Measurements from ENCODE around the gene ACER2. TPM values are rescaled to one million over a fixed set of nuclear protein-coding genes. Genes with fewer than 3 reads are reported as not detected.

ACER2 gene
- total RNA-seq, 1 donor from 2014 or later: 0.70 TPM

DNA sequence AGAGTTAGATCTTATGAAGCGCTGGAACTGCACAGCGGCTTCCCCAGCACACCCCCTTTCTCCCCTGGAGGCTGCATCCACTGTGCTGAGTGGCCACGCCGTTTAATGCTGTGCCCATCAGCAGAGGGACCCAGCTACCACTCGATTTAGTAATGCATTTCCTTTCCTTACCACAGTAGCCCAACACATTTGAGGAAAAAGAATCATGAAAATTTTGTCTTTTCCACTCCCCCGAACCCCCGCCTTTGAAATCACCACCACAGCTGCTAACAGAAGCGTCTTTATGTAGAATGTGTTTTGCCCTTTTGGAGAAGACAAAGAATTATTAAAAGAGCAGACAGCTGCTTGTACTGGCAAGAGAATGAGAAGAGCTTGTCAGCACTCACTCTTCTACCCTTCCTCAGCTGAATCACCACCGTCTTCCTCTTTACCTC, 73.2 kb downstream of the ACER2 start:
- Mint-ChIP-seq H3K36me3 (ENCODE audit: unreplicated experiment) (no peaks in the 10 kb centered on the region), H3K9me3 (ENCODE audit: unreplicated experiment) (no peaks in the 10 kb centered on the region), H3K4me1 (ENCODE audit: unreplicated experiment) (no peaks in the 10 kb centered on the region), H3K4me3 (ENCODE audit: unreplicated experiment) (no peak overlapping the region), H3K27ac (ENCODE audit: unreplicated experiment) (no peak overlapping the region), H3K27me3 (ENCODE audit: unreplicated experiment) (peaks cover 53% of the 10 kb centered on the region)
- TF ChIP-seq CTCF (IDR thresholded peaks at IDR 0.05): no peak
- no peak for DNase-seq (ENCODE audit: extremely low spot score, unreplicated experiment)

- TF ChIP-seq CTCF (IDR thresholded peaks at IDR 0.05): no peak
- DNase-seq (ENCODE audit: extremely low spot score, unreplicated experiment): no peak
- Mint-ChIP-seq H3K9me3 (ENCODE audit: unreplicated experiment) (no peaks in the 10 kb centered on the region), H3K27ac (ENCODE audit: unreplicated experiment) (no peak overlapping the region), H3K27me3 (ENCODE audit: unreplicated experiment) (peaks cover 59% of the 10 kb centered on the region), H3K4me1 (ENCODE audit: unreplicated experiment) (no peaks in the 10 kb centered on the region), H3K36me3 (ENCODE audit: unreplicated experiment) (no peaks in the 10 kb centered on the region), H3K4me3 (ENCODE audit: unreplicated experiment) (no peak overlapping the region)
These were observed 75.9 kb downstream of the ACER2 start for GRCh38 chr9:19484699-19485098.

- H3K27me3 Mint-ChIP-seq (ENCODE audit: unreplicated experiment): peaks cover 57% of the 10 kb centered on the region
- TF ChIP-seq CTCF (IDR thresholded peaks at IDR 0.05): no peak
These were observed 76.4 kb downstream of the ACER2 start for GRCh38 chr9:19485193-19485592.

GRCh38 chr9:19486803-19487202, 78.0 kb downstream of the ACER2 start:
- no peaks in the 10 kb centered on the region for H3K36me3 Mint-ChIP-seq (ENCODE audit: unreplicated experiment)
- H3K27me3 Mint-ChIP-seq (ENCODE audit: unreplicated experiment): peaks cover 54% of the 10 kb centered on the region
- DNase-seq (ENCODE audit: extremely low spot score, unreplicated experiment): no peak
- H3K9me3 Mint-ChIP-seq (ENCODE audit: unreplicated experiment): no peaks in the 10 kb centered on the region
- no peak overlapping the region for H3K27ac Mint-ChIP-seq (ENCODE audit: unreplicated experiment)
- no peaks in the 10 kb centered on the region for H3K4me1 Mint-ChIP-seq (ENCODE audit: unreplicated experiment)
- H3K4me3 Mint-ChIP-seq (ENCODE audit: unreplicated experiment): no peak overlapping the region
- no peak for TF ChIP-seq CTCF (IDR thresholded peaks at IDR 0.05)

More at GRCh38 chr9:19485193-19485592, 76.4 kb downstream of the ACER2 start:
- Mint-ChIP-seq H3K27ac (ENCODE audit: unreplicated experiment) (no peak overlapping the region), H3K4me3 (ENCODE audit: unreplicated experiment) (no peak overlapping the region), H3K4me1 (ENCODE audit: unreplicated experiment) (no peaks in the 10 kb centered on the region), H3K36me3 (ENCODE audit: unreplicated experiment) (no peaks in the 10 kb centered on the region), H3K9me3 (ENCODE audit: unreplicated experiment) (no peaks in the 10 kb centered on the region)
- no peak for DNase-seq (ENCODE audit: extremely low spot score, unreplicated experiment)

DNA sequence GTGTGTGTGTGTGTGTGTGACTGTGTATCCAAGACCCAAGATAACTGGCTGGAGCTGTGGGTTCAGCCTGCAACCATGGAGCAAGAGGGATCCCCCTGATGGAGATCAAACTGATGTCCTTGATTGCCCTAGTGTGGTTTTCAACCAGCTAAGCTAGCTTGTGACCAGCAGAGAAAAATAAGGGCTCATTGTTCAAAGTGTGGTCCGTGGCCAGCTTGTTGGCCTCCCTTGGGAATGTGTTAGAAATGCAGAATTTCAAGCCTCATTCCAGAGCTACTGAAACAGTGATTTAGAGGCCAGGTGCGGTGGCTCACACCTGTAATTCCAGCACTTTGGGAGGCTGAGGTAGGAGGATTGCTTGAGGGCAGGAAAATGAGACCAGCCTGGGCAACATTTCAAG, 79.9 kb downstream of the ACER2 start:
- Mint-ChIP-seq H3K27ac (ENCODE audit: unreplicated experiment) (no peak overlapping the region), H3K36me3 (ENCODE audit: unreplicated experiment) (no peaks in the 10 kb centered on the region), H3K4me1 (ENCODE audit: unreplicated experiment) (no peaks in the 10 kb centered on the region), H3K27me3 (ENCODE audit: unreplicated experiment) (peaks cover 42% of the 10 kb centered on the region), H3K4me3 (ENCODE audit: unreplicated experiment) (no peak overlapping the region), H3K9me3 (ENCODE audit: unreplicated experiment) (no peaks in the 10 kb centered on the region)
- DNase-seq (ENCODE audit: extremely low spot score, unreplicated experiment): no peak
- TF ChIP-seq CTCF (IDR thresholded peaks at IDR 0.05): no peak

Data from osteocyte (in vitro differentiated cells).